Fibroblast of mammary gland (primary cell): ENCODE data around the gene DFFA.
"Not testable (repeated sequence)": the region's sequence is repeated elsewhere in the genome, so short reads cannot be mapped to it uniquely, and the experiment has no call there.

Experiments used
- DNase-seq: peaks from one replicate; pipeline ENCODE4 v3.0.0-alpha.2; 2010; ENCODE audit warnings: low read depth
- H3K4me3 ChIP-seq: 2 replicates; pipeline ENCODE4 v1.5.1; 2011; ENCODE audit warnings: low read depth, mild to moderate bottlenecking, low read length, moderate library complexity; ENCODE audit not compliant: control insufficient read depth
- TF ChIP-seq, protein P1 (sequence below): conservative IDR thresholded peaks from 2 replicates; pipeline ENCODE4 v1.5.1; 2011; ENCODE audit warnings: low read depth, low read length, inconsistent platforms; ENCODE audit not compliant: control insufficient read depth, insufficient read depth

The DFFA gene

DNA sequence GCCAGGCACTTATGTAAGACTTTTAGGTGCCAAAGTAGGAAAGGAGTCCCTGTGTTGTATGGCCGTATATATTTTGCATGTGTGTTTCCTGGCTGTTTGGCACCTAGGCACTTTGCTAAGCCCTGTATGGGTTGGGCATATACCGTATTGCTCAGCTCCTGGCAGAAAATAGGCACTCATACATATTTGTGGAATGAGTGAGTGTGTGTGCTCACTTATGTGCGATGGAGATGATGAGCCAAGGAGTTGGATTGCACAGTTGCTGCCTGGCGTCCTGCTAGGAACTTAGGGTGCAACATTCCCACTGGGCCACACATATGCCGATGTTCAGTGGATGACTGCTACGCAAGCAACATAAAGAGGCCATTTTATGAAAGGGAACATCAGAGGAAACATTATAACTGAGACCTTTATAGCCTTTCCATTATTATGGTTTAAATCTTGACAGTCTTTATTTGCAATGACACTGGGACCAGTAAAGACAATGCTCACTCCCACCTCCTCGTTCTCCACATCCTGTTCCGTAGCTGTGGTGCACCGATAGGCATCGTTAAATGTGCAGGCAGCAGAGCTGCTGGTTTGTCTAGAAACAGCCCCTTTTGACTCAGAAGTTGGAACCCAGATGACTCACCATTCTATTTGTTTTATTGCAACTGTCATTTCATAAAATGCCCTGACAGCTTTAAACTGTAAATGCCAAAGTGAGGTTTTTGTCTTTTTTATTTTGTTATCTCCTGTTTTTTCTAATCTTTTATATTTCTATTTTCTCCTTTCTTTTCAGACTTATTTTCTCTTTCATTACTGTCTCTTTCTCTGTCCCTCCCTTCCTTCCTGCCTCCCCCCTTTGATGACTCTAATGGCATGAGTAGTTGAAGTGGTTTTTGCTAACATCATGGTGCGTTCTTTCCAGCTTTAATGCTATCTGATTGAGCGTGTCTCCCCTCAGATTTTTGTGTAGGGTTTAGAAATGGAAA lies 38.5 kb upstream of the DFFA start:
- TF ChIP-seq, protein P1, sequence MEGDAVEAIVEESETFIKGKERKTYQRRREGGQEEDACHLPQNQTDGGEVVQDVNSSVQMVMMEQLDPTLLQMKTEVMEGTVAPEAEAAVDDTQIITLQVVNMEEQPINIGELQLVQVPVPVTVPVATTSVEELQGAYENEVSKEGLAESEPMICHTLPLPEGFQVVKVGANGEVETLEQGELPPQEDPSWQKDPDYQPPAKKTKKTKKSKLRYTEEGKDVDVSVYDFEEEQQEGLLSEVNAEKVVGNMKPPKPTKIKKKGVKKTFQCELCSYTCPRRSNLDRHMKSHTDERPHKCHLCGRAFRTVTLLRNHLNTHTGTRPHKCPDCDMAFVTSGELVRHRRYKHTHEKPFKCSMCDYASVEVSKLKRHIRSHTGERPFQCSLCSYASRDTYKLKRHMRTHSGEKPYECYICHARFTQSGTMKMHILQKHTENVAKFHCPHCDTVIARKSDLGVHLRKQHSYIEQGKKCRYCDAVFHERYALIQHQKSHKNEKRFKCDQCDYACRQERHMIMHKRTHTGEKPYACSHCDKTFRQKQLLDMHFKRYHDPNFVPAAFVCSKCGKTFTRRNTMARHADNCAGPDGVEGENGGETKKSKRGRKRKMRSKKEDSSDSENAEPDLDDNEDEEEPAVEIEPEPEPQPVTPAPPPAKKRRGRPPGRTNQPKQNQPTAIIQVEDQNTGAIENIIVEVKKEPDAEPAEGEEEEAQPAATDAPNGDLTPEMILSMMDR = no peak
- peak overlapping the region; percentile 24 for H3K4me3 ChIP-seq
- DNase-seq = peak; percentile 92

GRCh38 chr1:10509809-10510509 lies 37.6 kb upstream of the DFFA start:
- TF ChIP-seq, protein P1 = no peak
- DNase-seq = no peak
- no peak overlapping the region for H3K4me3 ChIP-seq

DNA sequence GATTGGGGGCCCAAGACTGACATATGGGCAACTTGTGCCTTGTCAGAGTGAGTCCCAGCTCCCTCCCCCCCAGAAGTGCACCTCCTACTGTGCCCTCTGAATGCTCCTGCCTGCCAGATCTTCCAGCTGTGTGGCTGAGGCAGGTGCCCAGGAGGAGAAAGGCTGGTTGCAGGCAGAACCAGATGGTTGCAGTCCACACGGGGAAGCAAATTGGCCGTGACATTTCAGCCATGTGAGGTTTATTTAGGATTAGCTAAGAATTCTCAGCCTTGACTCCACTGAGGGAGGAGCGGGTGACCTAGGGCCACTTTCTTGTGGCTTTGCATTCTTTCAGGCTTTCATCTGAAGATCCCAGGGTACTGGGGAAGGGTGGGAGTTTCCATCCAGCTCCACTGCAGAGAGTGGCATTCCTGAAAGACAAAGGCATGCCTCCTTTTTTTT lies 36.2 kb upstream of the DFFA start:
- H3K4me3 ChIP-seq = no peak overlapping the region
- DNase-seq = no peak
- TF ChIP-seq, protein P1 = no peak

- TF ChIP-seq, protein P1 = peak; percentile 96
- peak; percentile 86 for DNase-seq
Measured at GRCh38 chr1:10507111-10507879, 35.0 kb upstream of the DFFA start.

GRCh38 chr1:10506677-10507047 lies 34.3 kb upstream of the DFFA start:
- H3K4me3 ChIP-seq = no peak overlapping the region
- DNase-seq = no peak
- TF ChIP-seq, protein P1 = no peak

More at GRCh38 chr1:10507111-10507879, 35.0 kb upstream of the DFFA start:
- no peak overlapping the region for H3K4me3 ChIP-seq

DNA sequence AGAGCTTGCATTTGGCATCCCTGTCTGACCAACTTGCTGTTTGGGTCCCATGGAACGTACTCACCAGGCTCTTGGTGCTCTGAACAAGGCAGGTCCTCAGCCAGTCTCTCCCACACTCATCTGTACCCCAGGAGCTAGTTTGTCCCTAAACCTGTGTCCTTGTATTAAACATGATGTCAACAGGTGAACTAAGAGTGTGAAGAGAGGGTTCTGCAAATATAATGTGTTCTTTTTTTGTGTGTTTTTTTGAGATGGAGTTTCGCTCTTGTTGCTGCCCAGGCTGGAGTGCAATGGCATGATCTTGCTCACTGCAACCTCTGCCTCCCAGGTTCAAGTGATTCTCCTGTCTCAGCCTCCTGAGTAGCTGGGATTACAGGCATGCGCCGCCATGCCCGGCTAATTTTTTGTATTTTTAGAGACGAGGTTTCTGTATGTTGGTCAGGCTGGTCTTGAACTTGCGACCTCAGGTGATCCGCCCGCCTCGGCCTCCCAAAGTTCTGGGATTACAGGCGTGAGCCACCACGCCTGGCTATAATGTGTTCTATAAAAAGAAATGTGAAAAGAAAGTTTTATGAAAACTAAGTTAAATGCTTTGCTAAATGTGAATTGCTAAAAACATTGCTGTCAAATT lies 33.8 kb upstream of the DFFA start:
- DNase-seq, H3K4me3 ChIP-seq: not testable (repeated sequence)
